Fibroblast of lung (primary cell): ENCODE results near the gene KCNJ5.

Experiments
- EZH2 ChIP-seq: IDR thresholded peaks from 2 replicates; pipeline ENCODE4 v1.5.1; 2012; ENCODE audit warnings: low read length, control low read depth, mild to moderate bottlenecking; ENCODE audit errors: missing control alignments
- TF ChIP-seq, protein P1 (sequence below), 2 donors: IDR thresholded peaks in 1 of 2; conservative IDR thresholded peaks in 1 of 2; 1 replicate in 1 of 2; 2 replicates in 1 of 2; pipeline ENCODE4 v1.5.1; 2011 to 2012; ENCODE audit warnings: low read length in 2 of 2, control low read depth in 1 of 2, inconsistent platforms in 1 of 2, low read depth in 1 of 2, mild to moderate bottlenecking in 1 of 2

DNA sequence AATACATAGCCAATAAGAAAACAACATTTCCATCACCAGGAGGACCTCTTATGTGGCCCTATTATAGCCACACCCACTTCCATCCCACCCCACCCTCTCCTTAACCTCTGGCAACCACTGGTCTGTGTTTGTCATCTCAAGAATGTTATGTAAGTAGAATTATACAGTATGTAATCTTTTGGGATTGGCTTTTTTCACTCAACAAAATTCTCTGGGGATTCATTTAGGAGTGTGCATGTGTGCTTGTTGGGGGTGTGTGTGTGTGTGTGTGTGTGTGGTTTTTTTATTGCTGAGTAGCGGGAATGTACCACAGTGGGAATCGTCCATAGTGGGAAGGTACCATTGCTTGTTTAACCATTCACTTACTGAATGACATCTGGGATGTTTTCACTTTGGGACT is 5.2 kb downstream of the KCNJ5 start:
- TF ChIP-seq, protein P1, sequence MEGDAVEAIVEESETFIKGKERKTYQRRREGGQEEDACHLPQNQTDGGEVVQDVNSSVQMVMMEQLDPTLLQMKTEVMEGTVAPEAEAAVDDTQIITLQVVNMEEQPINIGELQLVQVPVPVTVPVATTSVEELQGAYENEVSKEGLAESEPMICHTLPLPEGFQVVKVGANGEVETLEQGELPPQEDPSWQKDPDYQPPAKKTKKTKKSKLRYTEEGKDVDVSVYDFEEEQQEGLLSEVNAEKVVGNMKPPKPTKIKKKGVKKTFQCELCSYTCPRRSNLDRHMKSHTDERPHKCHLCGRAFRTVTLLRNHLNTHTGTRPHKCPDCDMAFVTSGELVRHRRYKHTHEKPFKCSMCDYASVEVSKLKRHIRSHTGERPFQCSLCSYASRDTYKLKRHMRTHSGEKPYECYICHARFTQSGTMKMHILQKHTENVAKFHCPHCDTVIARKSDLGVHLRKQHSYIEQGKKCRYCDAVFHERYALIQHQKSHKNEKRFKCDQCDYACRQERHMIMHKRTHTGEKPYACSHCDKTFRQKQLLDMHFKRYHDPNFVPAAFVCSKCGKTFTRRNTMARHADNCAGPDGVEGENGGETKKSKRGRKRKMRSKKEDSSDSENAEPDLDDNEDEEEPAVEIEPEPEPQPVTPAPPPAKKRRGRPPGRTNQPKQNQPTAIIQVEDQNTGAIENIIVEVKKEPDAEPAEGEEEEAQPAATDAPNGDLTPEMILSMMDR (conservative IDR thresholded peaks at IDR 0.05 in 1 of 2, IDR thresholded peaks at IDR 0.05 in 1 of 2; ENCODE audit: low read depth in 1 of 2, low read length in 2 of 2), result no peak
- TF ChIP-seq EZH2, result no peak
